Urothelium cell line (cell line): ENCODE measurements around the gene HDAC9.

Experiments
- DNase-seq: peaks from one replicate; pipeline ENCODE4 v3.0.0; 2011; ENCODE audit warnings: low spot score, mixed read lengths
- FAIRE-seq: peaks from 2 replicates; lab custom pipeline; 2011; peaks lifted over from hg19 to GRCh38; lab: Jason Lieb, UNC

Gene HDAC9

DNA sequence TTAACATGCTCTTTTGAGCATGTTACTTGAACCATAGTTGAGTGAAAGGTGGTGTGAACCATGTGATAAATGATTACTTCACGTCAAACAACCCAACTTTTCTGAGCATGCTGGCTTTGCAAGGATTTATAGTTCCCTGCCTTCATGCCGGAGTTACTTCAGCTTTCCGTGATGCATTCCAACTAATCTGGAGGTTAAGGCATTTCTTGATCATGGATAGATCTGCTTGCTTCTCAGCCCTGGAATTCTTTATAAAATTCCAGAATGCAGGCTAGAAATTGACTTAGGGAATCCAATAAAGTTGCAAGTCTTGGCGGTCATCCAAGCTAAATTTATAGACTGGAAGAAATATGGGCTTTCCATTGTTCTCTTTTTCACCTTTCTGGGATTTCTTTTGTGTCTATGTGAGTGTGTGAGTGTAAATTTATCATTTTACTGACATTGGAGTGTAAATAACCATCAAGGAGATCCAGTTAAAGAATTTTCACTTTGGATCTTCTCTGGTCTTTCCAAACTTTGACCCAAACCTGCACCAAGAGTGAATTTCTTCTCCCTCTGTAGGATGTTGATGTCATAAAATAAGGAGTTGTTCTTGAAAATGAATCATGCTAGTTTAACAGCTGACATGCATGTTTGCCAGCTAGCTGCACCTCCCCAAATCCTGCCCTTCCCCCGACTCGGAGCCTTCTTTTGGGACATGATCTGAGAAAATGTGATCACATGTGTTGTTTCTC, 332.9 kb downstream of the HDAC9 start:
- no peak for FAIRE-seq
- DNase-seq = no peak

GRCh38 chr7:18828994-18829857, 333.7 kb downstream of the HDAC9 start:
- DNase-seq = no peak
- FAIRE-seq = no peak

DNA sequence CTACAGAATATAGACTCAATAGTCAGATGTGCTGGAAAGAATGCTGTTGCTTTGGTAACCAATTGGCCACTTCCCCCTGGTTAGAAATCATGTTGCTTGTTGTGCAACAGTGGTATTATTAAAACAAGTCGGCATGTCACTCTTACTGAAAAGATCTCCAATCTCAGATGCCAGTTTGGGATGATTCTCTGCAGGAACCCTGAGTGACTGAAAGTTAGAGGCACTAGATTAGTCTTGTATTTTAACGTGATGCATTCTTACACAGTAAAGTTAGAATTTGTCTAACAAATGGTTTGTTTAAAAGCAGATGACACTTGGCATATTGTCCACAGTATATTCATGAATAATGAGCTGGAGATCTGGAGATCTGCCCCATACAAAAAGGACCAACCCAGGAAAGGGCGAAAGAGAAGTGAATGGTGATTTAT, 334.3 kb downstream of the HDAC9 start:
- no peak for FAIRE-seq
- DNase-seq = no peak

GRCh38 chr7:18831419-18831818, 335.9 kb downstream of the HDAC9 start:
- FAIRE-seq (no peak), DNase-seq (no peak)

DNA sequence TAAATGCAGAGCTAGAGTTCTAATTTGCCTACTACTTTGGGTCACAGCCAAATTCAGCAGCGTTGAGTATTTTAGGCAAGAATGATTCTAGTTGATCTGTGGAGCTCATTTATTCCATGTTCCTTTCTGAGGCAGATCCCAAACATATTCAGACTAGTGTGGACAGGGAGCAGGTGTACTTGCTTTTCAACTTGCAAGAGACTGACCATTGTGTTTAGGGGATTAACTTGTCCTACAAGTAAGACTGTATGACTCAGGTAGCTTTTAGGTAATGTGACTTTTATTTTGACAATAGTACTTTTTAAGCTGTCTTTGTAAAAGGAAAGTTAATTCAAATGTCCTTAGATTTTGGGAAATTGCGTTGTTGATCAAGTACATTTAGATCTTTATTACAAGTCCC, 336.4 kb downstream of the HDAC9 start:
- no peak for FAIRE-seq
- DNase-seq = no peak

DNA sequence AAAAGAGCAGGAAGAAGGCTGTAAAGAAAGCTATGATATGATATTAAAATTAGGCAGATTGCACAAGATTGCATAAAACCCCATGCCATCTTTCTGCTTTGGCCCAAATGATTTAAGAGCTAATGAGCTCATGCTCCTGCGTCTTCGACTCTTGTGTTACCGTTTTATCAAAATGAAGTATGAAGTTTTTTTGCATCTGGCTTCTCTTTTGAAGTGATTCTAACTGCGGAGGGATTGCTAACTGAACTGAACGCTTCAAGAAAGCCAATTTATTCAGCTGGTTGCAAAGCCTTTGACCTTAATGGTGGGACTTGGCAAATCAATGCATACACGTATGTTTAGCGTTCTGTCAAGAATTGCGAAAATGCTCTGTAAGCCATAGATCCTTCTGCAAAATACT, 339.0 kb downstream of the HDAC9 start:
- no peak for FAIRE-seq
- DNase-seq = no peak

GRCh38 chr7:18835001-18835690, 339.6 kb downstream of the HDAC9 start:
- FAIRE-seq = no peak

DNA sequence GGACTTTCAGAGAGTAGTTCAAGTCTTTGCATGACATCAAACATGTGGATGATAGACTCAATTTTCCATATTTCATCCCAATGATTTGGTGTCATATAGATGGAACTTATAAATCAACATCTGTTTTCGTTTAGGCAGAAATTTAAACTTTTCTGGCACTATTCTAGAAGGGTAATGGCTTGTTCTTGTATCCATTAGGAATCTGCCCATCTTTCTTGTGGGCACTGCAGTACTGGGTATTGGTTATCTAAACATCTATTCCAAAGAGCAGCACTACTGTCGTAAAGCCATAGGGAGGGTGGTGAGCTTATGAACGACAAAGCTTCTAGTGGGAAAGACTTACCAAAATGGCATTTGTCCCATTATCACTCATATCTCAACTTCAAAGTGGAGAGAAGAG, 348.4 kb downstream of the HDAC9 start:
- no peak for DNase-seq

More at GRCh38 chr7:18835001-18835690, 339.6 kb downstream of the HDAC9 start:
- no peak for DNase-seq

DNA sequence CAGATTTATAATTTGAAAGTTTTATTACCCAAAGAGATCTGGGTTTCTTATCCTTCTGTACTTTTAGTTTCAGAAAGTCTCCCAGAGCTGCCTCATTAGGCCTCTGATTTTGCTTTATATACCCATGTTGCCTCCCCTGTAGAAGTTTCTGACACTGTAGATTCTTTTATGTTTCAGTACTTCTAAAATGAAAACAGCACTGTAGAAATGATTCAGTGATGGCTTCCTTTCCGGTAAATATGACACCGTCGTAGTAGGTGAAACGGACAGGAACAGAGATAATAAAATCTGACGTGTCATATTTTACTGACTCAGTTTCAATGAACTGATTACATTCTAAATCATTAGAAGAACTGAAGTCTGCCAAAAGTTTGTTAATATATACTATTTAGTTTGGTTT, 349.2 kb downstream of the HDAC9 start:
- FAIRE-seq = no peak
- DNase-seq = no peak

More for the DNA sequence above, 348.4 kb downstream of the HDAC9 start:
- no peak for FAIRE-seq

- FAIRE-seq (no peak), DNase-seq (no peak)
Observed at GRCh38 chr7:18845700-18846099, 350.2 kb downstream of the HDAC9 start.

DNA sequence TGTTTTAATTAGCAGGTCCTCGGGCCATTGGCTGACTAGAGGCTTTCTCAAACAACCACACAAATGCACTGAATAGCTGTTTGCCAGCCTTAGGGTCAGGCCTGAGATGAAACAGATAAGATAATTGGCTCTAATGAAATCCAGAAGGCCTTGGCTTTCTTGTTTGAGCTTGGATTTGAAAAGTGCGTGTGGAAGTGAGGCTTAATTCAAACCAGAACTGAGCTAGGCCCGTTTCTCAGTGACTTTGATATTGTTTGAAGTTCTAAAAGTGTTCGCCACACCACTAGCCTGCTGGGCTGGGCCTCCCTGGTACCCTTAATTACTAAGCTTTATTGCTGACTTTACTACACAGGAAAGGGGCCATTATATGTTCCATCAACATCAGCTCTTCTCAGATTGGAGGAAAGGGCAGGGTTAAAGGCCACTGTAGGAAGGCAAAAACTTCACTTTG, 351.2 kb downstream of the HDAC9 start:
- no peak for FAIRE-seq
- no peak for DNase-seq

- FAIRE-seq = no peak
Observed at GRCh38 chr7:18849130-18849529, 353.6 kb downstream of the HDAC9 start.

DNA sequence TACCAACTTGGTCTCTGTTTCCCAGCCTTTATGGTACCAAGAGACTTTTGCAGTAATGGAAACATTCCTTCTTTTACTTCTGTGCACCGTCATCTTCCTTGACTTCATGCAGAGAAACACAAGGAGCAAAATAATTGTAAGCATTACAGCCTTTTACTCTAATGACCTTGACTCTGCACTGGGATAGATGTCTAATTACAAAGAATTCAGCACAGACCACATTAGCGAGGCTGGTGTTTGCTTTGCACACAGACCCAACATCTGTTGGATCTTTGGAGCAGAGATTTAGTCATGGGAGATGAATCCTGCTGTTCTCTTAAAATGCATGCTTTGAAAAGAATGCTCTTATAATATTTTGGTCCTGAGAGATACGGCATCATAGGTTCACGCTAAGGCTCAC, 360.2 kb downstream of the HDAC9 start:
- DNase-seq = no peak
- no peak for FAIRE-seq

More at GRCh38 chr7:18849130-18849529, 353.6 kb downstream of the HDAC9 start:
- DNase-seq = no peak

DNA sequence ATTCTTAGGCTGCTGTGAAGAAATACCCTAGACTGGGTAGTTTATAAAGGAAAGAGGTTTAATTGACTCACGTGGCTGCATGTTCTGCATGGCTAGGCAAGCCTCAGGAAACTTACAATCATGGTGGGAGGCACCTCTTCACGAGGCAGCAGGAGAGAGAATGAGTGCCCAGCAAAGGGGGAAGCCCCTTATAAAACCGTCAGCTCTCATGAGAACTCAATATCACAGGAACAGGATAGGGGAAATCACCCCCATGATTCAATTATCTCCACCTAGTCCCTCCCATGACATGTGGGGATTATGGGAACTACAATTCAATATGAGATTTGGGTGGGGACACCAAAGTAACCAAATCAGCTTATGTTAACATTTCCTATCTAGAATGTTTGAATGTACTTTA, 362.7 kb downstream of the HDAC9 start:
- no peak for DNase-seq
- FAIRE-seq = no peak

DNA sequence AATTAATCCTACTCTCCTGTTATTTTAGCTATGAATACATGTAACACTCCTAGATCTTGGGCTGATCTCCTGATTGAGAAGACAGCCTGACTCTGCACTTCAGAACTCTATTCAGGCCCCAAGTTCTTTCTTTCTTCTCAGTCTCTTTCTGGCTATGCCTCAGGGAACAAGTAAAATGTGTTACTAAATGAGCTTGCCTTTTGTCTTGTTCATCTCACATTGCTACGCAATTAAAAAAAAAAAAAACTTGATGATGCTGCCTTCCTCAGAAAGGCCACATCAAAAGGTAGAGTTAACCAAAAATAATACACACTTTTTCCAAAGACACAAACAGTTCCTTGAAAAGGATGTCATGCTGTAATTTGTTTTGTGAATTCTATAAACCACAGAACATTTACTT, 363.8 kb downstream of the HDAC9 start:
- FAIRE-seq = no peak

DNA sequence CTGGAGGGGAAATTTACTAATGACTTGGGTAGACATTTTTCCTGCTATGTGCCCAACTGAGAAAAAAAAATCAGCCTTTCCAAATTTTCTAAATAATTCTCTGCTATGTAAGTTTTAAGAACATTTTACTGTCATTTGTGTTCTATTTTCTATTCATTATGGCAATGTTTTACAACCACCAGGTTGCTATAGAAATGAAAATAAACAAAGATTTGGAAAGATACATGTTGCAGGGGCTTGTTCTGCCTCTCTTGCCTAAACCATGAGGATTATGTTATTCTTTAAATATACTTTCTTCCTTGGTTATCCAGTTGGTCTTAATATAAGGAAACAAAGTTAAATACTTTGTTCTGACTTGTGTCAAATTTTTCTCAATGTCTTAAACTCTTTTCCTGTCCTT, 364.7 kb downstream of the HDAC9 start:
- DNase-seq = no peak
- no peak for FAIRE-seq

More for the DNA sequence above, 363.8 kb downstream of the HDAC9 start:
- no peak for DNase-seq

DNA sequence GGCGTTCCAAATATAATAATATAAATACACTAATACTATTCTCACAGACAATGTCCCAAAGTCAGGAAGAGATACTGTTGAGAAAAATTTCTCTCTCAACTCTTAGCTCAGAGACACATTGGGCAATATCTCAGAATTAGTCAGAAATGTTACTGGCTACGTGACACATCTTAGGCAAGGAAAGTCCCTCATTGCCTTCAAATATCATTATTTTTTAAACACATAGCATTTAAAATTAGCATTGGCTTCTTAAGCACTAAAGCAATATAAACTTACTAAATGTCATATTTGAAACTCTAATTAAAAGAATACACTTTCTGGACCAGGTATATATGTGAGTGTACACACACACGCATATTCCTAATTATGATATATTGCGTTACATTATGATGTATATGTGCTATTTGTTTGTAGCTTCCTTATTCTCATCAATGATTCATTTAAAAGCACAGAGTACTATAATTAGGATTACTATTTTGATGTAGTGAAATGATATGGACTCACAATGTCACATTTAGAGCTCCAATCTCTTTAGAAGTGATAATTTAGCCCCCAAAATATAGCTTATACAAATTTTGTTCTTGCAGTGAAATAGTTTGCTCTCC, 366.1 kb downstream of the HDAC9 start:
- DNase-seq = no peak
- FAIRE-seq = no peak

DNA sequence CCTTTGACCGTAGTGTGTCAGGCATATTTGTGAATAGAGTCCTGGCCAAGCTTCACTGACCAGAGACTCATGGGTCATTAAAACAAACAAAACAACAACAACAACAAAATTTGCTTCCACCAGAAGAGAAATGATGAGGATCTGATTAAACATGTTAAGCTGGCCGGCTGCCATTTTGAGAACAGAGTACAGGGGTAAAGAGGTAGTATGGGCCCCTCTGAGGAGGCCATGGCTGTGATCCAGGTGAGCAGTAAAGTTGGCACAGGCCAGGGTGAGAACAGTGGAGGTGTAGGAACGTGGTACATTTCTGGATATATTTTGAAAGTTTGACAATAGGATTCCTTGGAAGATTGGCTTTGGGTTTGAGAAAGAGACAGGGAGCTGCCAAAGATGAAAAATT, 369.4 kb downstream of the HDAC9 start:
- no peak for FAIRE-seq
- DNase-seq = no peak

GRCh38 chr7:18866359-18867036, 370.9 kb downstream of the HDAC9 start:
- DNase-seq = peak; percentile 17

GRCh38 chr7:18872344-18872743, 376.8 kb downstream of the HDAC9 start:
- FAIRE-seq (no peak), DNase-seq (no peak)

More at GRCh38 chr7:18866359-18867036, 370.9 kb downstream of the HDAC9 start:
- FAIRE-seq = no peak
